Middle frontal gyrus (tissue), 1 donor: ENCODE results near the gene CHN2.
A peak's percentile ranks its signal among the peaks of the same experiment; 100 is the strongest.

Experiments used
- DNase-seq: peaks from one replicate; pipeline ENCODE4 v3.0.0-alpha.2; 2015; ENCODE audit warnings: low spot score; ENCODE audit errors: extremely low spot score

Gene CHN2

DNA sequence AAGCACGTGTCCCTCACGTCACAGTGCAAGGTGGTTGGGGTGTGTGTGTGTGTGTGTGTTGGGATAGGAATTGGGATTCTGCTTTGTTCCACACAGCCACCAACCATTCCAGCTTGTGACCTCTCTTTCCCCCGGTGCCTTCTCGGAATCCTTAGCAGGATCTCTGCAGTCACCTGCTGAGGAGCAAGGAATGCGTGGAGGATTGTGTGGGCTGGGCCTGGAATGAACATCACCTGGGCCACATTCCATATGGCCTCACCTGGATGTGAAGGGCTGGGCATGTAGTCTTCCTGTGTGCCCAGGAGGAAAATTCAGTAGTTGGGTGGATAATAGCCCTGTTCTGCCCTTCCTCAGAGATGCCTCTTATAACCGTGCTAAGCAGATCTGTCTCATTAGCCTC is 113.8 kb downstream of the CHN2 start:
- DNase-seq, result no peak

DNA sequence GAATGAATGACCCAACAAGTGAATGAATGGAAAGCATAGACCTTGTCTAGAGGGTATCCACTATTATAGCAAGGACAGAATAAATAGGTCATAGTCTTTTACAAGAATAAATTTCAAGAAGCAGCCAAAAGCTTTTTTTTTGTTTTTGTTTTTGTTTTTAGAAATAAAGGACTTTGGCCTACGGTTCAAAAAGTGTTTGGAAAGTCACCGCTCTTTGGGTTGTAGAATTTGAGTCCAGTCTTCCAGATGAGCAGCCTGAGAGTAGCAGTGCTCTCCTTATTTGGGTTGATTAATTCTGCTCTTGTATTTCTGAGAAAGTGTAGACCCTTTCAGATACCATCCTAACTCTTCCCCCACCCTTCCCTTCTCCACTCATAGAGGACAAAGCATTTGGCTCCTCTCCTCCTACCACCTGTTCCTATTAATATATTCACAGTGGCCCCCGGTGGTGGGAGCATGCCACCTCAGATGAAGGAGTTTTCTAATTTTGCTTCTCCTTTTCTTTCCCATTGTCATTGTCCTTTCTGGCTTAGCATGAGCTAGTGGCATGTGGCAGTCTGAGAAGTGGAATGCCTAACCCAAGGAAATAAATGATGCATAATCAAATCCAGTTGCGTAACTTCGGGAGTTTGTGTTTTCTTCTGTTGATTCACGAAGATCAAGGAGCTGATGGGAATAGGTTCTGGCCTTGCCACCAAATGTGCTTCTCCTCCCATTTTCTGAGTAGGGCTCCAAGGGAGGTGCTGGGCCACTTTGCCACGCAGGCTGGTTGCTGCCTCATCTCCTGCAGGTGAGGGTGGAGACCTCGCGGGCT is 114.7 kb downstream of the CHN2 start:
- DNase-seq, result no peak

DNA sequence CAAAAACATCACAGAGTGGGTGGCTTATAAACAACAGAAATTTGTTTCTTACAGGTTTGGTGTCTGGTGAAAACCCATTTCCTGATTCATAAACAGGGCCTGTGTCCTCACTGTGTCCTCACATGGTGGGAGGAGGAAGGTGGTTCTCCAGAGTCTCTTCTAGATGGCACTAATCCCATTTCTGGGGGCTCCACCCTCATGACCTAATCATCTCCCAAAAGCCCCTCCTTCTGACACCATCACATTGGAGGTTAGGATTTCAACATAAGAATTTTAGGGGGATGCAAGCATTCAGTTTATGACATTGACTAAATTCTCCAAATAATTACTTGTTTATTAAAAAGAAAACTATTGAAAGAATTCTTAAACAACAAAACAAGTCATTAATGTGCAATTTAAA is 116.0 kb downstream of the CHN2 start:
- DNase-seq, result no peak

DNA sequence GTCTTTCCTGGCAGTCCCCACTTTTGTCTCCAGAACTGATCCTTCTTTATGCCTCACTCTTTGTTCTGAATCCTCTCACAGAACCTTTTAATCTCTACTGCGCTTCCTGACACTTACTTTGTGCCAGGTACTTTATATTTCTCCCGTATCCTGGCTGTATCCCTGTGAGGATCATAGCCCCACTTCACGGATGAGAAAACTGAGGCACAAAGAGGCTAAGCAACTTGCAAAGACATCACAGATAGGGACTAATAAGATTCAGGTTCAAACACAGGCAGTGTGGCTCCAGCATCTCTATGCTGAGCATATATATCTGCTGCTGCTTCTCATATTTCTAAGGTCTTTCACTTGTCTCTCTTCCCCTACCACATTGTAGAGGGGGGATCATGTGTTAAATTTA is 116.7 kb downstream of the CHN2 start:
- no peak for DNase-seq

DNA sequence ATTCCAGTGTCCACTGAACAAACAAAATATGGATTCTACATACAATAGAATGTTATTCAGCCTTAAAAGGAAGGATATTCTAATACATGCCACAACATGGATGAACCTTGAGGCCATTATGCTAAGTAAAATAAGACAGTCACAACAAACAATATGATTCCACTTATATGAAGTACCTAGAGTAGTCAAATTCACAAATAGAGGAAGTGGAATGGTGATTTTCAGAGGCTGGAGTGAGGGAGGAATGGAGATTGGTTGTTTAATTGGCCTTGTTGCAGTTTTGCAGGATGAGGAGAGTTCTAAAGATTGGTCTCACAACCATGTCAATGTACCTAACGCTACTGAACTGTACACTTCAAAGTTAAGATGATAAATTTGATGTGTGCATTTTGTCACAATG is 119.6 kb downstream of the CHN2 start:
- no peak for DNase-seq

DNA sequence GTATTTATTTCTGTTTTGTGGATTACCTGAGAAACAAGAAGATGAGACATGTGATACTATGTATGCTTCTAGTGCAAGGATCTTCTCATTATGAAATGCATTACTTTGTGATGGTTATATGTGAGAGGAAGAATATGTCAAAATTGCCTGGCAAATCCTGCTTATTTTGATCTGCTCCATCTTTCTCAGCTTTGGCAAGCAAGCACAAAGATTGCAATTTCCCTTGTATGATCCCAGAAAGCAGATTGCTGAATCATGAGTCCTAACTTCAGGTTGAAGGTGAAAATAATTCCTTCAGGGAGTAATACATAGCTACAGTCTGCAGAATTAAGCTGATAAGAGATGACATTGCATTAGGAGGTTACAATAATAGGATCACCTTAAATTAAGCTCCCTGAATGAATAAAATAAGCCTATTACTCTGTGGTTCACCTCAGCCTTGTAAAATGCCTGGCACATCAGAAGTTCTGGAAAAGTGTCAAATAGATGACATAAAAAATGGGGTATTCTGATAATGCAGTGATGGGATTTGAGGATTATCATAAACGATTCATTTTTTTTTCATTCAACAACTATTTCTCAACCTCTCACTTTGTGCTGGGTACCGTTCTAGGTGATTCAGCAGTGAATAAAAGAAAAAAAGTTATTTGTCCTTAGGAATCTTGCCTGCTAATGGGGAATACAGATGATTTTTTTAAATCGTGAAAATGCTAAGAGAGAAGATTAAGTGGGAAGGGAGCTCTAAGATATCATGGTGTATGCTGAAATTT is 120.7 kb downstream of the CHN2 start:
- DNase-seq, result no peak

DNA sequence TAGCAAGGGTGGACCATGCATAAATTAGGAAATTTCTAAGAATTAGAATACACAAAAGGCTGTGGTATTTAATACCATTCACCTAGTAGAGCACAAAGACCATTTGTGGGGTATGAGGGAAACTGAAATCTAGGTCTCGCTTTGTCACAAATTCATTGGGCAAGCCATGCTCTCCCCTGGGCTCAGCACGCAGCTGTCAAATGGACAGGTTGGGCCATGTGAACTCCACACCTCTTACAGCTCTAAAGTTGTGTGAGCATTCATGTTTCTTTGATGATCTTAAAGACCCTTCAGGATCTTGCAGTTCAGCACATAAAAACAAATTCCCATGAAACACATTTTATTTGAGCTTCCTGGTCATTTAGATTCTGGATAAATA is 121.3 kb downstream of the CHN2 start:
- no peak for DNase-seq

DNA sequence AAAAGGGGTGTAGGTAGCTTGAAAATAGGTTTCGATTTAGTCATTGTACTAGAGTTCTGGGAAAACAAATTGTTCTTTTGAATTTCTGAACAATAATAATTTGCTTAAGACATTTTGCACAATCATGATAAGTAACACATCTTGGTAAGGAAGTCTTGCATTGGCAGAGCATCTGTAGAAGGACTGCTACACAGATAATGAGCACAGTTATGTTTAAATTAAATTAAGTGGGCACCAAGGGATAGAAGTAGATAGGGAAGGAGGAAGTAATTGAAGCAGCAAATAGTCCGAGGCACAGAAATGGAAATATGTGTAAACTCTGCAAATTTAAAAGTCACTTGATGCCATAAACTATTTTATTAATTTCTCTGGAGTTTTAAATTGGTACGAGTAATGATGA is 122.4 kb downstream of the CHN2 start:
- no peak for DNase-seq

DNA sequence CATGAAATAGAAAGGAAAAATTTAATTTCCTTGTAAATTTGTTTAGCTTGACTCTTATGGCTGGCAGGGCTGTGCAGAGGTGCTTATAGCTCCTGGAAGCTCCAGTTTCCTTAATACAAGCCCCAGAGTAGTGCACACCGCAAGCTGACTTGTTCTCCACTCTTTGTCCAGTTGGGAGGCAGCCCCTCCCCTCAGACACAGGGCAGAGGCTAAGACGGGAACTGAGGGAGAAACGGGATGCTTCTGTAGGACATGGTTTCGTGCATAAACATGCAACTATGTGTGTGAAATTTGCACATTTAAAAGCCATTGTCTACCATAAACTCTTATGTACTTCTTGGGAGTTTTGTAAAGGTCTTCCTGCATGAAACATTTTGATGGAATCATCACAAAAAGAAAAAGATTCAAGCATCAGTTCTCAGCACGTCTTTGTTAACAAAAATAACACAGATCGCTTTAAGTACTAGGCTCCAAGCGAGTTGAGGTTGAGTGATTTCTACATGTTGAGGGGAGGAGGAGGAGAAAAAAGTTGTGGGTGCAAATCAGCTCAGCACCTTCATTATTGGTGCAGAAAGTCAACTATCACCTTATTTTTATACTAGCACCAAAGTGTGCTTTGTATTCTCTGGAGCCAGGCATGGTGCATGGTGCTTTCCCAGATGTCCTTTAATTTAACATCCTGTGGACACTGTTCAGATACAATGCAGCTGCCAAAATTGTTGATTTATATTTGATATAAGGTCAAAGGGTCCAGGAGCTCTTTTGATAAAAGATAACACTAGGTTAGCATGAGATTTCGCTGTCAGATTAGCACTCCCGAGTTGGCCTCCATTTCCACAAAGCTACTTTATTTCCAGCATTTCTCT is 124.5 kb downstream of the CHN2 start:
- no peak for DNase-seq

DNA sequence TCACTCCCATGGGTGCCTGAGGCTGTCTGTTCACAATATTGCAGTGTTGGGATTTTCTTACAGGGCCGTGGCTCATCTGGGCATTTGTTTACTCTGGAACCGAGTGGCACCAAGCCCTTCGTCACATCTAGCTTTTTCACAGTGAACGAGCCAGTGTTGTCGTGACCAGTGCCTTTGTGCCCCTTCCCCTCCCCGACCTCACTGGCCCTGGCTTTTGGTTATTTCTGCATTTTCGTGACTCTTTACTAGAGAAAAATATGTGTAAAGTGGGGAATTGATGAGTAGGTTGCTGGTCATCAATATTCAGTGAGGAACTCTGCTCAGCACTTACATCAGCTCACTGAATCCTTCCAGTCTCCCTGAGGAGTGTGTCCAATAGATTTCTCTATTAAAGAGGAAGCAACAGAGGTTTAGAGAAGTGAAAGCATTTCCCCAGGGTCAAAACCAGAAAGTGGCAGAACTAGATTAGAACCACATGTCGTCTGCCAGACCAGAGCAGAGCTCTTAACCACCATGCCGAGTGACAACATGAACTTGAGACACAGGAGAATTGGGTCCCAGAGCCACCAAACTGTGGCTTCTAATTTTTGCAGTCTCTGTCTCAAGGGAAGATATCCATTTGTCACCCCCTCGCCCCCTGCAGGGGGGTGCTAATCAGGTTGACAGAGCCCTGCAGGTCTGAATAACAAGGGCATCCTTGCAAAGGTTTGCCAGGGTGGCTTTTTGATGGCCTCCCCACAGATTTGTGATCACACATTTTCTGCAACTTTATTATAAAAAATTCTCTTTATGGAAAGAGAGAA is 125.3 kb downstream of the CHN2 start:
- DNase-seq, result peak; percentile 49

DNA sequence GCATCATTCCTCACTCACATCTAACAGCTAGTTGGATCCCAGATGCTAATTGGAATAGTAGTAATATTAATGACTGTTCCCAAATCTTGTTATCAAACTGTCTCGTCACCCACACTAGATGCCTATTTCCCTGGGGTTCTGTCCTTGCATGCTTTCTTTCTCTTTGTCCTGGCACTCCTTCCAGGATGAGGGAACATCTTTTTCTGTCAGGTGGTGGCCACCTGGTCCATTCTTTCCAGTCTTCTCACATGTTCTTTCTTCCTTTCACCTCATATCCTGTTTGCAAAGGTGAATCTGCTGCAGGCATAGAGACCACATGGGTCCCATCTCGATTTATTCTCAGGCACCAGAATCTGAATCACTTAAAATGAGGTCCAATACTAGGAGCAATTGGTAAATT is 126.0 kb downstream of the CHN2 start:
- DNase-seq, result no peak

DNA sequence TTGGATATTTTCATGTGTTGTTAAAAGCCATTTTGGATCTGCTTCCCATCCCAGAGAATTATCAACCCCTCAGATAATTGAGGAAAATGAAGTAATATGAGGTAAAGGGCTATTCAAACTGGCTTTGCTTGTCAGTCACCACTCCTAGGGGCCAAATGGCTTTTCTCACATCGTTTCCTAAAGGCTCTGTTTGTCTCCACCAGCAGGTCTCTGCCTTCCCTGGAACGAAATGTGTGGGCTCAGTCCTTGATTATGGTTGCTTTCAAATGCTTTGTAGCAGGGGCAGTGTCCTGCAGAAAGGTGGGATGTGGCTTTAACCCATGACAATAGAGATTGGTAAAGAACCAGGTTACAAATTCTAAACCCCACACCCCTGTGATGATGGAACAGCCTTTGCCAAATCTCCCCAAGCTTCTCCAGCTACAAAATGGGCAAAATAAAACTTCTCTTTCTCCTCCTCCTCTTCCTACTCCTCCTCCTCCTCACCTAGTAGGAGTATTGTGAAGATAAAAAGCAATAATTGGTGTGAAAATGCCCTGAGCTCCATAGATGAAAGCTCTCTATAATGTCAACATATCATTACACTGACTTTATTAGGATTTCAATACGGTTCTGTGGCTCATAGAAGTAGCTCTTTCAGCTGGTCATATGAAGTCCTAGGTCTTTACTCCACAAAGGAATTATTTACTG is 127.6 kb downstream of the CHN2 start:
- no peak for DNase-seq

DNA sequence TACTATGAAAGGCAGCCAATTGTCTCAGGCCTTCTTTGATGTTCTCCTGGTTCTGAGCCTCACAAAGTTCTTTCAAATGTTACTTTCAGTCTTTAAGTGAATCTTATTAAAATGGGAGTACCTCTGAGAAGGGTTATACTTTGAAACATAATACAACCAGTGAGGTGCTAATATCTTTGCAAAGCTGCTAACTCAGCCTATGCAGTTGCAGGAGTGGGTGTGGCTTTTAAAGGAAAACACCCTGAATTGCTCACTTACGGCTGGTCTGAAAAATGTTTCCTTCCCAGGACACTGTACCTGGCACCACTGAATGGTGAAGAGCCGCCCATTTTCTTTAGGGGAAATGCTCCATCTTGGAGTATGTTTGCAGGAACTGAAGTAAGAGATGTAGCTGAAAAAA is 130.9 kb downstream of the CHN2 start:
- DNase-seq, result no peak

DNA sequence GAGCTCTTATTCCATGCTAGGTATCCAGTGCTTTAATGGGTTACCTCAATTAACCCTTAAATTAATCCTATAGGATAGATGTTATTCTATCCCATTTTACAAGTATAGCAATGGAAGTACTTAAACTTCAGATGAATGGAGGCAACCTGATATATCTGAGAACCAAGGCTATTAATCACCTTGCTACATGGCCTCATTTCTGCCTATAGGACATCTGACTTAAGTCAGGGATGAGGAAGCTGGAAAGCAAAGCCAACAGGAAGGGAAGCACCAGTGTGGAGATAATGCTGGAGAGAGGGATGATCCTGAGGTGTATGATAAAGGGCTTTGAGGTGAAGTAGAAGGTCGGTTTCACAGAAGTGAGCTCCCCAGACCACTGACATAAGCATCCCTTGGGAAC is 132.3 kb downstream of the CHN2 start:
- DNase-seq, result no peak

DNA sequence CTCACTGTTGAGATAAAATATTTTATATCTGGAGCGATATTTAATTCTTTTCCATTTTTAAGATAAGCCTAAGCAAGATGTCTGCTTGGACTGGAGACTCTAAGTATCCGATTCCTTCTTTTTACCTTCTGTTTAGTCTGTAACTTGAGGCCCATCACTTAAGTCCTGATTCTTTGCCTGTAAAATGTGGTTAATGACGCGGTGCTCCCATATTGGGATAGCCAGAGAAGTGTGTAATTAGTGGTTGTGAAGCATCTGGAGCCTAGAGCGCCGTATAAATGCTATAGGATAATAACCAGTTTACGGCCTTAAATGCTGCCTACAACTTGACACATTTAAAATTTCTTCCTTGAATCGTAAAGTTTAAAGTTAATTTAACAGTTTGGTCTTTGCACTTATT is 132.9 kb downstream of the CHN2 start:
- DNase-seq, result no peak

DNA sequence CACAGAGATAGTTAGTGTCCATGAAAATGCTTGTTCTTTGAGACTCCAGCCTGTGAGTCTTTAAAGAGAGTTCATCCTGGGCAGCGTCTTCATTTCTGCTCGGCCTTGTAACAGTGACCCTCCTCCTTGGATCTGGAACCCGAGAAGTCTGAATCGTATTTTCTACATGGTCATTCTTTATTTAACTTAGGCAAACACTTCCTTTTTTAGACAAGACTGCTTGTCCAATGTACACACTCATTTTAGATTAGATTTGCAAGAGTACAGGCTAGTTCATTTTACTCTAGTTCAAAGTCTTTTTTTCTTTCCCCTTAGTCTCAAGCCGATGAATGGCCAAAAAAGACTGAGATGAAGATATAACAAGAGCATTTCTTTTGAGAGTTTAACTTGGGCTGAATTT is 133.5 kb downstream of the CHN2 start:
- no peak for DNase-seq

DNA sequence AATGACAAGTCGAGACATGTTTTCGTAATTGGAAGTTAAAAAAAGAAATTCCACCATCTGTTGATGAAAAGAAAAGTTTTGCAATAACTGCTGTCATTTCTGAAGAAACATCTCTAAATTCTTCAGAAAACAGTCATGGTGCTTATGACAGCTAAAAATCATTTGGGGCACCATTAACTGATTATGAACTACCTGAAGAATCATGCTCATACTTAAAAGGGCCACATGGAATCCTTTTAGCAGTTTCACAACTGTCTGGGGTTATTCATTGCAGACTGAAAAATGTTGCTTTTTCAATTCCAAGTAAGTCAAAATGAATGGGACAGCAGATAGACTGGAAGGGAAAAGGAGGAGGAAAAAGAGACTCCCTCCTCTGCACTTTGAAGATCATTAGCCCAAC is 134.2 kb downstream of the CHN2 start:
- no peak for DNase-seq

DNA sequence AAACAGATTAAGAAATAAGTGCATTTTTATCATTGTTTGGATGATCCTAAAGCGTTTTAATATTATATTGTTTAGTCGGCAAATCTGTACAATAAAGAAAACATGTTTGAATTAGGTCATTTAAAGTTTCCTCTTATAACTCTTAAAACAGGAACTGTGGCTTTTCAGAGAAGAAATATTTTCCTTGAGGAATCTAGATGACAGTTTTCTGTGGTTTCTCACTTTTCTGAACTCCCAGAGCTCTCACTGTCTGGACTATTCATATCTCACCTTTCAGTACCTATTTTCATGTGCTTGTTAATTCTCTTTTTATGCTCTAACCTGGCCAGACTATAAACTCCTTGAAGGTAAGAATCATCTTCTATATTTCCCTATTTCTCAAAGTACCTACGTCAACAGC is 135.1 kb downstream of the CHN2 start:
- no peak for DNase-seq

DNA sequence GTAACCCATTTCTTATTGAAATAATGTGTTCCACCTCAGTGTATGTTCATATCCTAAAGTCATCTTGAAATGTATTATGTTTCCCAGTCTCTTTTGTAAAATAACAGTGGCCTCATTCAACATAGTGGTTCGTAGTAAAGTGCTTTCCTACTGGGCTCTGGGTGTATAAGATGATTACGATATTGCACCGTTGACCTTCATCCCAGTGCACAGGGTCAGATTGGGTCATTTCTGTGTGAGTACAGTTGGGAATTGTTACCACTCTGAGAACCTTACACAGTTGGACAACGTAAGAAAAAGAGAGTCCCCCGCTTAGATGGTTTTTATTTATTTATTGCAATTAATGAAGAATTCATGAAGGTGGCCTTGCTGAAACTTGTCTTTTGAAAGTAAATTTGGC is 135.6 kb downstream of the CHN2 start:
- DNase-seq, result no peak

DNA sequence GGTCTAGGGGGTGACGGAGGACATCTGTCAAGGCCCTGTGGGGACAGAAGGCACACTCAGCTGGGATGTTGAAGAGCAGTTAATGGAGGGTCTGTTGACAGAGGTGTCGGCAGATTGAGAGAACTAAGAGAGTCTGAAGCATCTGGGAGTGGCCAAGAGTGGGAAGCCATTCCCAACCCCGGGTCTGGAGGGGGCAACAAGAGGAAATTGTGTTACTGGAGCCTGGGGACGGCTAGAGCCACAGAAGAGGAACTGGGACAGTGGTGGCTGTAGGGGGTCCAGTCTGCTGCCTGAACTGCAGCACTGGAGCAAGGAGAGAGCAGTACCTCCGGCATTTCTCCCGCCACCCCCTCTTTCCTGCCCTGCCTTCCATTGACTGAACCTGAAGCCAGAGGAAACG is 136.6 kb downstream of the CHN2 start:
- no peak for DNase-seq
